OCI-LY3 (cell line): ENCODE measurements around the gene LYRM7.

Experiments used
- H2AFZ ChIP-seq: fragments of 200-600, 300-600 bp; shearing (Covaris generic); 2 replicates; pipeline ENCODE4 v1.6.0; 2014; ENCODE audit warnings: antibody characterized with exemption, low read depth, low read length
- H3K27ac ChIP-seq: fragments of 200-600, 300-600 bp; sonication (generic); 2 replicates; pipeline ENCODE4 v1.5.1; 2014; ENCODE audit warnings: mild to moderate bottlenecking, low read length, moderate library complexity, mixed read lengths
- H3K27me3 ChIP-seq: fragments of 200-600, 300-600 bp; sonication (generic); 2 replicates; pipeline ENCODE4 v1.6.1; 2014; ENCODE audit warnings: low read depth, low read length, mixed read lengths
- H3K36me3 ChIP-seq: fragments of 200-600, 300-600 bp; sonication (generic); replicated peaks from 2 replicates; pipeline ENCODE3; 2014; ENCODE audit warnings: low read depth, low read length, mixed read lengths
- H3K4me1 ChIP-seq: fragments of 300-600, 200-600 bp; sonication (generic); 2 replicates; pipeline ENCODE4 v1.6.1; 2014; ENCODE audit warnings: low read length, mixed read lengths
- H3K4me2 ChIP-seq: fragments of 200-600, 300-600 bp; sonication (generic); 2 replicates; pipeline ENCODE4 v1.6.1; 2014; ENCODE audit warnings: low read length, mixed read lengths
- H3K4me3 ChIP-seq: fragments of 300-600, 200-600 bp; sonication (generic); 2 replicates; pipeline ENCODE4 v1.5.1; 2014; ENCODE audit warnings: antibody characterized with exemption, mild to moderate bottlenecking, low read length, moderate library complexity
- H3K79me2 ChIP-seq: fragments of 300-600, 200-600 bp; shearing (Covaris generic); 2 replicates; pipeline ENCODE4 v1.6.1; 2014; ENCODE audit warnings: mild to moderate bottlenecking, low read length, mixed read lengths
- H3K9ac ChIP-seq: fragments of 300-600, 200-600 bp; shearing (Covaris generic); 2 replicates; pipeline ENCODE4 v1.6.0; 2014; ENCODE audit warnings: mild to moderate bottlenecking, low read length, moderate library complexity
- H3K9me3 ChIP-seq: fragments of 200-600, 300-600 bp; shearing (Covaris generic); 2 replicates; pipeline ENCODE4 v1.6.1; 2014; ENCODE audit warnings: low read length, mixed read lengths; ENCODE audit not compliant: insufficient read depth
- H4K20me1 ChIP-seq: fragments of 200-600, 300-600 bp; sonication (generic); 2 replicates; pipeline ENCODE4 v1.6.1; 2016; ENCODE audit warnings: low read length, mixed read lengths; ENCODE audit not compliant: insufficient read depth
- EZH2phosphoT487 ChIP-seq: fragments of 200-600 bp; shearing (Covaris generic); IDR thresholded peaks from 2 replicates; pipeline ENCODE4 v1.6.1; 2018; ENCODE audit warnings: antibody characterized with exemption, mixed run types, low read depth
- TF ChIP-seq, protein P1 (sequence below): fragments of 200-600, 300-600 bp; sonication (generic); IDR thresholded peaks from 2 replicates; pipeline ENCODE4 v1.5.1; 2014; ENCODE audit warnings: antibody characterized with exemption, low read length, low read depth

The LYRM7 gene

DNA sequence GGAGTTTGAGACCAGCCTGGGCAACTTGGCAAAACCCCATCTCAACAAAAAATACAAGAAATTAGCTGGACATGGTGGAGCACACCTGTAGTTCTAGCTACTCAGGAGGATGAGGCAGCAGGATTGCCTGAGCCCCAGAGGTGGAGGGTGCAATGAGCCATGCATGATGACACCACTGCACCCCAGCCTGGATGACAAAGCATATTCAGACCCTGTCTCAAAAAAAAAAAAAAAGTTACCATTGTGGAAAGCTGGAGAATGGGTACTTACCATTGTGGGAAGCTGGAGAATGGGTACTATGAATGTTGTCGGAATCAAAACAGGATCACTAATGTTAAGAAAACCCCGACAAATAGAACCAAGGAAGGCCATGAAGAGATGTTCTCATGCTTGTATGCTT, 31.4 kb upstream of the LYRM7 start:
- no peaks in the 10 kb centered on the region for H3K79me2 ChIP-seq
- TF ChIP-seq EZH2phosphoT487, result no peak
- TF ChIP-seq, protein P1, sequence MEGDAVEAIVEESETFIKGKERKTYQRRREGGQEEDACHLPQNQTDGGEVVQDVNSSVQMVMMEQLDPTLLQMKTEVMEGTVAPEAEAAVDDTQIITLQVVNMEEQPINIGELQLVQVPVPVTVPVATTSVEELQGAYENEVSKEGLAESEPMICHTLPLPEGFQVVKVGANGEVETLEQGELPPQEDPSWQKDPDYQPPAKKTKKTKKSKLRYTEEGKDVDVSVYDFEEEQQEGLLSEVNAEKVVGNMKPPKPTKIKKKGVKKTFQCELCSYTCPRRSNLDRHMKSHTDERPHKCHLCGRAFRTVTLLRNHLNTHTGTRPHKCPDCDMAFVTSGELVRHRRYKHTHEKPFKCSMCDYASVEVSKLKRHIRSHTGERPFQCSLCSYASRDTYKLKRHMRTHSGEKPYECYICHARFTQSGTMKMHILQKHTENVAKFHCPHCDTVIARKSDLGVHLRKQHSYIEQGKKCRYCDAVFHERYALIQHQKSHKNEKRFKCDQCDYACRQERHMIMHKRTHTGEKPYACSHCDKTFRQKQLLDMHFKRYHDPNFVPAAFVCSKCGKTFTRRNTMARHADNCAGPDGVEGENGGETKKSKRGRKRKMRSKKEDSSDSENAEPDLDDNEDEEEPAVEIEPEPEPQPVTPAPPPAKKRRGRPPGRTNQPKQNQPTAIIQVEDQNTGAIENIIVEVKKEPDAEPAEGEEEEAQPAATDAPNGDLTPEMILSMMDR, result no peak
- H3K9me3 ChIP-seq, result no peaks in the 10 kb centered on the region
- no peaks in the 10 kb centered on the region for H3K27me3 ChIP-seq
- H4K20me1 ChIP-seq, result no peaks in the 10 kb centered on the region
- H2AFZ ChIP-seq, result no peak overlapping the region
- no peak overlapping the region for H3K9ac ChIP-seq
- H3K27ac ChIP-seq, result no peak overlapping the region
- H3K4me3 ChIP-seq, result no peak overlapping the region
- H3K4me2 ChIP-seq, result no peak overlapping the region
- H3K36me3 ChIP-seq, result no peaks in the 10 kb centered on the region
- H3K4me1 ChIP-seq, result no peaks in the 10 kb centered on the region

DNA sequence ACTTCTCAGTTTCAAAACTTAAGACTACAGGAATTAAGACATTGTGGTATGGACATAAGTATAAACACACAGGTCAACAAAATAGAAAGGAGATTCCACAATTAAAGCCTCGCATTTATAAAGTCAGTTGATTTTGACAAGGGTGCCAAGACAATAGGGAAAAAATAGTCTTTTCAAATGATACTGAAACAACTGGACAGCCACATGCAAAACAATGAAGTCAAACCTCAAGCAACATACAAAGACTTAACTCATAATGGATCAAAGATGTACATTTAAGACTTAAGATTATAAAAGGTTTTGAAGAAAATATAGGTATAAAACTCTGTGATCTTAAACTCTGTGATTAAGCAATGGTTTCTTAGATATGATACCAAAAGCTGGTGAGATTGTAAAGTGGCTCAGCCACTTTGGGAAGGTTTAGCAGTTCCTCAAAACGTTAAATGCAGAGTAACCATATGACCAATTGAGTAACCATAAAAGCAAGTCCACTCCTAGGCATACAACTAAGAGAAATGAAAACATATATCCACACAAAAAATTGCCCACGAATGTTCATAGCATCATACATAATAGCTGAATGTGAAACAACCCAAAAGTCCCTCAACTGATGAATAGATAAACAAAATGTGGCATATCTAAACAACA, 27.6 kb upstream of the LYRM7 start:
- no peaks in the 10 kb centered on the region for H3K27me3 ChIP-seq
- H2AFZ ChIP-seq, result no peak overlapping the region
- no peaks in the 10 kb centered on the region for H3K79me2 ChIP-seq
- no peaks in the 10 kb centered on the region for H3K9me3 ChIP-seq
- no peak overlapping the region for H3K4me2 ChIP-seq
- H3K36me3 ChIP-seq, result no peaks in the 10 kb centered on the region
- H3K4me3 ChIP-seq, result no peak overlapping the region
- H3K27ac ChIP-seq, result no peak overlapping the region
- no peaks in the 10 kb centered on the region for H3K4me1 ChIP-seq
- no peaks in the 10 kb centered on the region for H4K20me1 ChIP-seq
- no peak overlapping the region for H3K9ac ChIP-seq
- TF ChIP-seq EZH2phosphoT487, result no peak
- TF ChIP-seq, protein P1, result no peak

DNA sequence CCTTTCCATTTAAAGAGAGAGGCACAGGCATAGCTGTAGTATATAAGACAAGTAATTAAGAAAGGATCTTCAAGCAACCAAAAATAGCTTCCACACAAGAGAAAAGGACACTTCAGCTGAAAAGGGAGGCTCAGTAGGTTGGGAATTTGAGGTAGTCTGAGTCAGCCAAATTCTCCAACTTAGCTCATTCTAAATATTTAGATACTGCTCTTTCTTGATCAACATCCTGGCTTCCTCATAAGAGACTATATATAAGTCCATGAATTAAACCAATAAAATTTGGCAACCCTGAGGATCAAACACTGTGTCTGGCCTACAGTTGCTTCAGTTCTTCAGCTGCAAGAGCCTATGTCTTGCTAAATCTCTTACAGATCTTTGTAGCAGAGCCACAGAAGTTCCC, 23.5 kb upstream of the LYRM7 start:
- no peaks in the 10 kb centered on the region for H3K79me2 ChIP-seq
- H3K36me3 ChIP-seq, result no peaks in the 10 kb centered on the region
- H3K4me2 ChIP-seq, result no peak overlapping the region
- no peak overlapping the region for H3K9ac ChIP-seq
- H3K27me3 ChIP-seq, result no peaks in the 10 kb centered on the region
- no peak for TF ChIP-seq EZH2phosphoT487
- TF ChIP-seq, protein P1, result no peak
- H2AFZ ChIP-seq, result no peak overlapping the region
- no peak overlapping the region for H3K4me3 ChIP-seq
- H3K4me1 ChIP-seq, result no peaks in the 10 kb centered on the region
- H4K20me1 ChIP-seq, result no peaks in the 10 kb centered on the region
- no peak overlapping the region for H3K27ac ChIP-seq
- no peaks in the 10 kb centered on the region for H3K9me3 ChIP-seq

DNA sequence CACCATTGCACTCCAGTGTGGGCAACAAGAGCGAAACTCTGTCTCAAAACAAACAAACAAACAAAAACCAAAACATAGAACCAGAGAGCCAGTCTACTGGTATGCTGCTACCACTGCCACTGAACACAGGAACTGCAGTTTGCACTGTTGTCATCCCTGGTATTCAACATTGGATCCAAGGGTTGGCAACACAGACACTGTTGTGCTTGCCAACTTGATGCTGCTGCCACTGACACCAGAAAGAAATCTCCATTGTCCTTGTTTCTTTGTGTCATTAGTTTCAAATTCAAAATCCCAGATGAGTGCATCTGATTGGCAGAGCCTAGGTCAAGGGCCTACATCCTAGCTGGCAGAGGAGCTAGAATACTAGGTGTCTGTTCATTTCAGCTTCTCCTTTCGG, 21.9 kb upstream of the LYRM7 start:
- Histone ChIP-seq H3K9me3 (no peaks in the 10 kb centered on the region), H3K79me2 (no peaks in the 10 kb centered on the region), H3K4me1 (no peaks in the 10 kb centered on the region), H2AFZ (no peak overlapping the region), H3K27me3 (no peaks in the 10 kb centered on the region), H3K4me2 (no peak overlapping the region), H3K9ac (no peak overlapping the region), H3K27ac (no peak overlapping the region), H4K20me1 (no peaks in the 10 kb centered on the region), H3K4me3 (no peak overlapping the region), H3K36me3 (no peaks in the 10 kb centered on the region)
- TF ChIP-seq EZH2phosphoT487, result no peak
- TF ChIP-seq, protein P1, result no peak
